HCT116 (cell line): Measurements from ENCODE around the gene ZNF618. TPM values are rescaled to one million over a fixed set of nuclear protein-coding genes. Genes with fewer than 3 reads are reported as not detected.

Experiments used
- ATAC-seq: fragments of 200-7000 bp; cut with Tn5 transposase; 2 replicates; pipeline ENCODE4 v1.9.1; 2020; ENCODE audit warnings: mild to moderate bottlenecking, moderate library complexity
- BruUV-seq: library from RNA; stranded (reverse); fragments of 400-500 nt; replicated peaks from 2 replicates; lab custom pipeline; 2021; lab: Mats Ljungman, UMichigan
- CTCF ChIA-PET: fragments of 300-600 bp; sonication (Branson Sonifier 250); formaldehyde crosslinking; loops from one replicate; lab custom pipeline; 2021; ENCODE audit warnings: antibody characterized with exemption; lab: Charles Lee
- POLR2A ChIA-PET: fragments of 300-600, 350-600 bp; sonication (Branson Sonifier 250); formaldehyde crosslinking; loops from one replicate; lab custom pipeline; 2021; ENCODE audit warnings: antibody characterized with exemption; lab: Charles Lee
- RAD21 ChIA-PET, 2 experiments: fragments of 300-600 bp; sonication (Branson Sonifier 250); formaldehyde crosslinking; loops; one replicate each; lab custom pipeline; 2023; ENCODE audit warnings: low total read pairs in 2 of 2; ENCODE audit not compliant: uncharacterized antibody in 2 of 2, unreplicated experiment in 2 of 2, low non-redundant PET in 1 of 2; lab: Charles Lee
- DNase-seq: peaks from one replicate; pipeline ENCODE4 v3.0.0-alpha.2; 2010; ENCODE audit warnings: low read depth, low spot score
- H2AFZ ChIP-seq: fragments of 200-600 bp; shearing (Covaris generic), sonication (generic); 2 replicates; pipeline ENCODE4 v1.6.1; 2017; ENCODE audit warnings: low read depth, mixed run types, mixed read lengths, antibody characterized with exemption, low read length; ENCODE audit not compliant: poor library complexity, severe bottlenecking
- H3K27ac ChIP-seq: 2 replicates; pipeline ENCODE4 v1.5.1; 2012; ENCODE audit warnings: low read depth, low read length
- H3K27me3 ChIP-seq: fragments of 200-600 bp; sonication (generic); 2 replicates; pipeline ENCODE4 v1.6.1; 2016; ENCODE audit warnings: mixed run types, low read length, mixed read lengths; ENCODE audit not compliant: insufficient read depth
- H3K36me3 ChIP-seq, 2 experiments: fragments of 200-500 bp in 1 of 2; fragments of 200-600 bp in 1 of 2; sonication (Bioruptor generic) in 1 of 2; sonication (generic) in 1 of 2; 2 replicates each; pipeline versions ENCODE4 v1.5.1 to v1.6.1; 2014 to 2016; ENCODE audit warnings: low read length in 2 of 2, inconsistent platforms in 1 of 2, mixed read lengths in 1 of 2, mixed run types in 1 of 2; ENCODE audit not compliant: insufficient read depth in 2 of 2, control insufficient read depth in 1 of 2
- H3K4me1 ChIP-seq, 2 experiments: fragments of 200-600 bp in 1 of 2; sonication (generic) in 1 of 2; 2 replicates each; pipeline versions ENCODE4 v1.5.1 to v1.6.1; 2012 to 2017; ENCODE audit warnings: low read length in 2 of 2, inconsistent platforms in 1 of 2, mild to moderate bottlenecking in 1 of 2, mixed read lengths in 1 of 2, mixed run types in 1 of 2, moderate library complexity in 1 of 2; ENCODE audit not compliant: insufficient read depth in 2 of 2, control insufficient read depth in 1 of 2
- H3K4me2 ChIP-seq: fragments of 200-600 bp; sonication (generic); 2 replicates; pipeline ENCODE4 v1.6.1; 2017; ENCODE audit warnings: mixed run types, low read length, mixed read lengths
- H3K4me3 ChIP-seq, 2 experiments: fragments of 200-600 bp in 1 of 2; sonication (generic) in 1 of 2; replicated peaks in 1 of 2; 2 replicates each; pipeline ENCODE4 v1.5.1; 2011 to 2016; ENCODE audit warnings: low read length in 2 of 2, control low read depth in 1 of 2, low read depth in 1 of 2, mild to moderate bottlenecking in 1 of 2, mixed read lengths in 1 of 2, mixed run types in 1 of 2
- H3K79me2 ChIP-seq: fragments of 200-600 bp; sonication (generic); 2 replicates; pipeline ENCODE4 v1.6.1; 2017; ENCODE audit warnings: mild to moderate bottlenecking, mixed run types, low read length, moderate library complexity, mixed read lengths; ENCODE audit not compliant: insufficient read depth
- H3K9ac ChIP-seq: fragments of 200-600 bp; sonication (generic); 2 replicates; pipeline ENCODE4 v1.6.1; 2016; ENCODE audit warnings: low read length, mixed read lengths
- H3K9me2 ChIP-seq: fragments of 200-600 bp; sonication (generic), shearing (Covaris generic); 2 replicates; pipeline ENCODE4 v1.6.1; 2017; ENCODE audit warnings: mixed run types, mild to moderate bottlenecking, moderate library complexity; ENCODE audit not compliant: insufficient read depth
- H3K9me3 ChIP-seq, 2 experiments: fragments of 200-500 bp in 1 of 2; fragments of 200-600 bp in 1 of 2; sonication (Bioruptor generic) in 1 of 2; sonication (generic) in 1 of 2; 2 replicates each; pipeline ENCODE4 v1.6.1; 2014 to 2017; ENCODE audit warnings: low read length in 2 of 2, mixed read lengths in 2 of 2, inconsistent platforms in 1 of 2, low read depth in 1 of 2, mild to moderate bottlenecking in 1 of 2, mixed run types in 1 of 2, moderate library complexity in 1 of 2; ENCODE audit not compliant: control insufficient read depth in 1 of 2, insufficient read depth in 1 of 2
- H4K20me1 ChIP-seq: fragments of 200-600 bp; sonication (generic), shearing (Covaris generic); 2 replicates; pipeline ENCODE4 v1.6.1; 2017; ENCODE audit warnings: mixed run types, mild to moderate bottlenecking, moderate library complexity; ENCODE audit not compliant: insufficient read depth
- CBX3 ChIP-seq: IDR thresholded peaks from 2 replicates; pipeline ENCODE4 v1.6.1; 2012; ENCODE audit warnings: low read depth
- EGR1 ChIP-seq: IDR thresholded peaks from 2 replicates; pipeline ENCODE4 v1.6.1; 2012; ENCODE audit warnings: low read depth
- ELF1 ChIP-seq: IDR thresholded peaks from 2 replicates; pipeline ENCODE4 v1.6.1; 2012; ENCODE audit warnings: low read depth, borderline replicate concordance
- EZH2phosphoT487 ChIP-seq: fragments of 200-600 bp; IDR thresholded peaks from 2 replicates; pipeline ENCODE4 v1.6.1; 2018; ENCODE audit warnings: antibody characterized with exemption, borderline replicate concordance
- FOSL1 ChIP-seq: IDR thresholded peaks from 2 replicates; pipeline ENCODE4 v1.6.1; 2012; ENCODE audit warnings: low read depth
- JUND ChIP-seq: IDR thresholded peaks from 2 replicates; pipeline ENCODE4 v1.6.1; 2012
- POLR2AphosphoS5 ChIP-seq: IDR thresholded peaks from 2 replicates; pipeline ENCODE4 v1.6.1; 2011; ENCODE audit warnings: mild to moderate bottlenecking, low read depth, low read length, moderate library complexity
- SIN3A ChIP-seq: IDR thresholded peaks from 2 replicates; pipeline ENCODE4 v1.6.1; 2012; ENCODE audit warnings: low read depth
- TCF7L2 ChIP-seq: IDR thresholded peaks from 2 replicates; pipeline ENCODE4 v1.7.0; 2011; ENCODE audit warnings: borderline replicate concordance, inconsistent platforms; ENCODE audit not compliant: insufficient read depth, insufficient read length; ENCODE audit errors: extremely low read depth
- ZNF274 ChIP-seq: fragments of 200-500 bp; sonication (Bioruptor generic); IDR thresholded peaks from 2 replicates; pipeline ENCODE4 v1.6.1; 2014; ENCODE audit warnings: mild to moderate bottlenecking, low read depth, low read length, inconsistent platforms
- intact Hi-C: fragments of 100-400 bp; cut with micrococcal nuclease; formaldehyde crosslinking; loops from 2 replicates; pipeline ENCODE4 v1.10.0; 2022
- total RNA-seq: library from RNA; stranded (reverse); gene quantifications from one replicate; pipeline ENCODE4 v1.2.1, GENCODE V29; 2021; ENCODE audit not compliant: unreplicated experiment
- TF ChIP-seq, protein P1 (sequence below): IDR thresholded peaks from 2 replicates; pipeline ENCODE4 v1.6.1; 2012
- TF ChIP-seq, protein P2 (sequence below), 3 experiments: fragments of 200-600 bp in 1 of 3; sonication (generic) in 1 of 3; IDR thresholded peaks in 2 of 3; conservative IDR thresholded peaks in 1 of 3; 2 replicates each; pipeline ENCODE4 v1.5.1; 2012 to 2017; ENCODE audit warnings: low read depth in 2 of 3, low read length in 2 of 3, antibody characterized with exemption in 1 of 3, borderline replicate concordance in 1 of 3, control low read depth in 1 of 3, mild to moderate bottlenecking in 1 of 3, mixed read lengths in 1 of 3, mixed run types in 1 of 3, moderate library complexity in 1 of 3; ENCODE audit not compliant: insufficient read depth in 1 of 3

The ZNF618 gene
- total RNA-seq, 1 experiment from 2014 or later, result 13.5 TPM

DNA sequence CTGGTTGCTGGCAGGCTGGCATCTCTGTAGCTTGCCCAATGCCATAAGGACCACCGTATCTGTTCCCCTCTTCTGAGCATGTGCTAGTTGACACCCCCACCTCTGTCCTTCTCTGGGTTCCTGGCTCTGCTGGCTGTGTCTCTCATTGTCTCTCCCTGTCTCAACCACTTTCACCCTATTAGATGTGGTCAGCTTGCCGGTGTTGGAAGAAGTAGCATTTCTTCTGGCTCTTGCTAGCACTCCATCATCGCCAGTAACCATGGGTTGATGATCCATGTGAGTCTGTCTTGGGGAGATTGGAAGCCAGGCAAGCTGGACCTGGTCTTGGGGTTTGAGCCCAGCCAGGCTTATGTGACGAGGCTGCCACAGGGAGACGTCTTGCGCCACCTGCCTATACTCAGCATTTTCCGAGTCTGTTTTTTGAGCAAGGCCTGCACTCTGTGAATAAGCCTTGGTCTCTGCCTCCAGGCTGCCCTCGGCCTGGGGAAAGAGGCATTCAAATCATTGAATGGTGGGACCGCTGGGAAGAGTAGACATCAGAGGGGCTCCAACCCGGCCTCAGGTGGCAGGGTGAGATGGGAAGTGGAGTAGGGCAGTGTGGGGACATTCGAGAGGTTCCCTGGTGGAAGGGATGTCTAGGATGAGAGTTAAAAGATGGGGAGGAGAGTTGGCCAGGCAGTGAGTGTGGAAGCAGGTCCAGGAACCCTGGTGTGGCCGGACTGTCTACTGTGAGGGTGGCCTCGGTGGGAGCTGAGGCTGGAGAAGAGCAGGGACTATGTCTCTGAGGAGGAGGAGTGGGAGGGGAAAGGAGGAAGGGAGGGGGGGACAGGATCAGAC is 74.3 kb downstream of the ZNF618 start:
- H3K27me3 ChIP-seq, result no peaks in the 10 kb centered on the region
- no TSS peak for BruUV-seq
- no peak for TF ChIP-seq EGR1
- TF ChIP-seq ELF1, result no peak
- no peak for TF ChIP-seq JUND
- TF ChIP-seq, protein P1, sequence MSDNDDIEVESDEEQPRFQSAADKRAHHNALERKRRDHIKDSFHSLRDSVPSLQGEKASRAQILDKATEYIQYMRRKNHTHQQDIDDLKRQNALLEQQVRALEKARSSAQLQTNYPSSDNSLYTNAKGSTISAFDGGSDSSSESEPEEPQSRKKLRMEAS, result no peak
- TF ChIP-seq CBX3, result no peak
- TF ChIP-seq ZNF274, result no peak
- TF ChIP-seq SIN3A, result no peak
- TF ChIP-seq TCF7L2, result no peak
- no peak for TF ChIP-seq FOSL1
- no peak for TF ChIP-seq EZH2phosphoT487
- TF ChIP-seq, protein P2, sequence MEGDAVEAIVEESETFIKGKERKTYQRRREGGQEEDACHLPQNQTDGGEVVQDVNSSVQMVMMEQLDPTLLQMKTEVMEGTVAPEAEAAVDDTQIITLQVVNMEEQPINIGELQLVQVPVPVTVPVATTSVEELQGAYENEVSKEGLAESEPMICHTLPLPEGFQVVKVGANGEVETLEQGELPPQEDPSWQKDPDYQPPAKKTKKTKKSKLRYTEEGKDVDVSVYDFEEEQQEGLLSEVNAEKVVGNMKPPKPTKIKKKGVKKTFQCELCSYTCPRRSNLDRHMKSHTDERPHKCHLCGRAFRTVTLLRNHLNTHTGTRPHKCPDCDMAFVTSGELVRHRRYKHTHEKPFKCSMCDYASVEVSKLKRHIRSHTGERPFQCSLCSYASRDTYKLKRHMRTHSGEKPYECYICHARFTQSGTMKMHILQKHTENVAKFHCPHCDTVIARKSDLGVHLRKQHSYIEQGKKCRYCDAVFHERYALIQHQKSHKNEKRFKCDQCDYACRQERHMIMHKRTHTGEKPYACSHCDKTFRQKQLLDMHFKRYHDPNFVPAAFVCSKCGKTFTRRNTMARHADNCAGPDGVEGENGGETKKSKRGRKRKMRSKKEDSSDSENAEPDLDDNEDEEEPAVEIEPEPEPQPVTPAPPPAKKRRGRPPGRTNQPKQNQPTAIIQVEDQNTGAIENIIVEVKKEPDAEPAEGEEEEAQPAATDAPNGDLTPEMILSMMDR (IDR thresholded peaks at IDR 0.05 in 2 of 3, conservative IDR thresholded peaks at IDR 0.05 in 1 of 3; ENCODE audit: borderline replicate concordance in 1 of 3, insufficient read depth in 1 of 3, low read depth in 2 of 3, low read length in 2 of 3), result no peak
- TF ChIP-seq POLR2AphosphoS5, result no peak
- no peaks in the 10 kb centered on the region for H3K9me3 ChIP-seq
- H3K36me3 ChIP-seq, result no peaks in the 10 kb centered on the region
- ChIA-PET POLR2A (no interaction called here), RAD21 (no interaction called here), CTCF (no interaction called here)
- H3K4me2 ChIP-seq, result no peak overlapping the region
- H3K9me2 ChIP-seq, result no peaks in the 10 kb centered on the region
- H3K27ac ChIP-seq, result no peak overlapping the region
- H3K79me2 ChIP-seq, result no peaks in the 10 kb centered on the region
- H3K9ac ChIP-seq, result no peak overlapping the region
- no peak overlapping the region for H3K4me3 ChIP-seq
- no peak overlapping the region for H2AFZ ChIP-seq
- no peaks in the 10 kb centered on the region for H3K4me1 ChIP-seq
- DNase-seq, result no peak
- H4K20me1 ChIP-seq, result no peaks in the 10 kb centered on the region
- intact Hi-C loops, result no loop called here
- ATAC-seq, result no peak
